DMS53 treated with DMSO at 0.1 percent for 48 hours (cell line): ENCODE data around the gene VGLL4.

Experiments
- DNase-seq: peaks from one replicate; lab custom pipeline; 2025; ENCODE audit not compliant: unreplicated experiment; lab: John Stamatoyannopoulos, UW

Gene VGLL4

DNA sequence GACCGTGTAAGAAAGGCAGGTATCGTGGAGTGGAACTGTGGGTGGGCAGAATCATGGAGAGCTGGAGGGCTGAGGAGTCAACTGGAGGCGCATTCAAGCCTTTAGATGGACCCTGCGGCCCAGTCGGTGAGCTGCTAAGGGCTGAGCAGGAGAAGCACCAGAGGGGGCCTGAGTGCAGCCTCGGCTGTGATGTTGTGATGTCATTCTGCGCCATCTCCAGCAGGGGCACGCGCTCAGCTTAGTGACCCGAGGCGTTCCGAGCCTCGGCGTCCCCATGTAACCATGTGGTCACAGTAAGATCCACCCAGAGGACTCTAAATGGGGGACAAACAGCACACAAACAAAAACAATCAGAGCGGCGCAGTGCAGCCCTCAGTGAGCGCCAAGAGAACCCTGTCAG, 76.8 kb downstream of the VGLL4 start:
- DNase-seq: no peak

DNA sequence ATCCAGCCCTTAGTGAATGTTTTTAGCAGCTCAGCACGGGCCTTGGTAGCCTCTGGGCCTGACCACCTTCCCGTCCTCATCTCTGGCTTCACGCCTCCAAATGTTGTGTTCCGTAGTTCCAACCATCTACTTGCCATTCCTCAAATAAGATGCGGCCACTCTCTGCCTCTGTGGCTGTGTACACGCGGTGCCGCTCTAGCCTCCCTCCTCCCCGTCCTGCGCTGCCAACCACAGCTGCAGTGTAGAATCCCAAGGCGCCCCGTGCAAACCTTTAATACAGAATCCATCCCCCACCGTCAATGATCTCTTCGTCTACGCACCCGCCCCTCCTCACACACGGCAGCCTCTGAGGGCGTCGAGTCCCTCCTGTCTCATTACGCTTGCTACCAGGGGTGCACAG, 77.2 kb downstream of the VGLL4 start:
- DNase-seq: no peak

GRCh38 chr3:11565932-11566331, 77.8 kb downstream of the VGLL4 start:
- no peak for DNase-seq

GRCh38 chr3:11565492-11565891, 78.2 kb downstream of the VGLL4 start:
- DNase-seq: no peak

DNA sequence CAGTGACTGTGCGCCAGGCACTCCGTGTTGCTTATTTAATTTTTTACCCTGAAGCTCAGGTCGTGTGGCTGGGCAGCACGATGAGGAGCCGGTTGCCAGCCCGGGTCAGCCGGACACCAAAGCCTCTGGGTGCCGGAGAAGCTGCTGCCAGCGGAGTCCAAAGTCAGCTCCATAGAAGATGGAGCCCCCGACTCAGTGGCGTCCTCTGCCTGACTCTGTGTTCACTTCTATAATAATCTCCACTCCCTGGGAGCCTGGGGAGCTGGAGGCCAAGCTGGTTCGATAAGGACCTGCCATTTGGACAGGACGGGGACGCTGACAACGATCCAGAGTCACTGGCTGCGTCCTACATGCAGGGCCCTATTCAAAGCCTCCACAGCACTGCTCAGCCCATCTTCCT, 78.6 kb downstream of the VGLL4 start:
- no peak for DNase-seq

GRCh38 chr3:11564577-11565001, 79.1 kb downstream of the VGLL4 start:
- DNase-seq: no peak

DNA sequence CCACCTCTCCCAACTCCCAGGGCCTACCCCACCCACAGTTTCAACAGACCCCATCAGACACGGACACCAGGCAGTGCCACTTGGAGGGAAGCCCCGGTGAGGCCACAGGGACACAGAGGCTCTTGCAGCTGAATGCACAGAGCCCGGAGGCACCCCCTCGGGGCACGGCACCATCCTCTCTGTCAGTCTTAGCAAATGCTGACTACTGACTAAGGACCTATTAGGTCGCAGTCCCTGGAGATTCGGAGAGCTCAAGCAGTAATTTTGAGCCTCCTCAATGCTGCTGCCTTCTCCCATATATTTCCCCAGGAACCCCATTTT, 79.9 kb downstream of the VGLL4 start:
- no peak for DNase-seq

DNA sequence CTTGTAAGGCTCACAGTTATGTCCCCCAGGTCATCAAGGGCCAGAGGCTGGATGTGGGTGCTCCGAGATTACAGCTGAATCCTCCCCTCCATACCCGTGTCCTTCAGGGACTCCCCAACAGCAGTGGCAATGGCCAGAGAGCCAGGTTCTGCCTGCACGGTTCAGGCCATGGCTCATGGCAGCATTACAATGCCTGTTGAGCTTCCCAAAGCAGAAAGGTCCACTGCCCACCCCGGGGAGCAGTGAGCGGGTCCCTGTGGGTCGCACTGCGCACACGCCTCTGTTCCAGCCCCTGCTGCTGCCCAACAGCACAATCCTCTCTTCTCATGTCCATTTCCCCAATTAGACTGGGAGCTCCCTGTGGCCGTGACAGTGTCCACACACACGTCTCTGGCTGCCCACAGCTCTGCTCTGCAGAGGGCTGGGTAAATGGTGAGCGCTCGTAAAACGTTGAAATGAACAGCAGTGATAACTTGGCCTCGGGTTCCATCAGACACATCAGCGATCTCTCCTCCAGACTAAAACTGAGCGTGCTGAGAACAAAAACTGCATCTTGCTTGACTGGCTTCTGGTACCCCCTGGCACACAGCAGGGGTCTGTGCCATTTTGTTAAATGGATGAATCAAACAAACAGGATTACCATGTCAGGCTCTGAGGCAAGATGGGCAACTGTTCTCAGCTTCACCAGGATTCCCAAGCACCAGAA, 80.4 kb downstream of the VGLL4 start:
- no peak for DNase-seq

GRCh38 chr3:11562277-11562881, 81.3 kb downstream of the VGLL4 start:
- DNase-seq: no peak

- no peak for DNase-seq
These were observed 83.0 kb downstream of the VGLL4 start for GRCh38 chr3:11560746-11561145.

DNA sequence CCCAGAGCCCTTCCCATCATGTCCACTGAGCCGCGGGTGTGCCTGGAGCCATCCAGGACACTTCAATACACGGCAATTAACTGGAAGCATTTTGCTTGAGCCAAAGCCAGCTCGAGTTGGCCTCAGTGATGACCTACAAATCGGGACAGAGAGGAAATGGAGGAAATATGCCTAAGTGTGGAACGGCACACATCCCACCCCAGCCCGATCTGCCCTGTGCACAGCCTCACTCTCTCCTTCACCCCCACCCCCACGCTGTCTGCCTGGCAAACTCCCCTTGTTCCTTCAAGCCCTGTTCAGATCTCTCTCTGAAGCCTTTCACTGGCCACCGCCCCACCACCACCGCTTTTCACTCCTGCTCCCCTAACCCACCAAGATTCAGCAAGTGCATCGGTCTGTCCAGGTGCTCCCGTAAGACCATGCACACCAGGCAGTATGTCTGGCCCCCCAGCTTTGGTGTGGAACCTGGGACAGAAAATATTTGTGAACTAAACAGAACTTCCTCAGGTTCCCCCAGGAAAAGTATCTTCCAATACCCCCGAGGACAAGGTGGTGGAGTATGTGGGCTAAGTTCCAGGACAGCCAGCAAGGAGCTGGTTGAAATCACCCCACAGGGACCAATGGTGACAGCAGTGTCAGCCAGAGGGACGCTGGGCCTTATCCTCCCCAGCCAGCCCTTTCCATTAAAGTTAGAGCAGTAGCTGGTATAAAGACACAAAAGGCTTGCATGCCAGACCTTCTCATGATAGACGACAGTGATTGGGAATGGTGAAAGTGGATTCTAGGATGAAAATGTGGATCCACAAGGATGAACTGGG, 83.7 kb downstream of the VGLL4 start:
- no peak for DNase-seq

GRCh38 chr3:11558918-11559815, 84.5 kb downstream of the VGLL4 start:
- no peak for DNase-seq

DNA sequence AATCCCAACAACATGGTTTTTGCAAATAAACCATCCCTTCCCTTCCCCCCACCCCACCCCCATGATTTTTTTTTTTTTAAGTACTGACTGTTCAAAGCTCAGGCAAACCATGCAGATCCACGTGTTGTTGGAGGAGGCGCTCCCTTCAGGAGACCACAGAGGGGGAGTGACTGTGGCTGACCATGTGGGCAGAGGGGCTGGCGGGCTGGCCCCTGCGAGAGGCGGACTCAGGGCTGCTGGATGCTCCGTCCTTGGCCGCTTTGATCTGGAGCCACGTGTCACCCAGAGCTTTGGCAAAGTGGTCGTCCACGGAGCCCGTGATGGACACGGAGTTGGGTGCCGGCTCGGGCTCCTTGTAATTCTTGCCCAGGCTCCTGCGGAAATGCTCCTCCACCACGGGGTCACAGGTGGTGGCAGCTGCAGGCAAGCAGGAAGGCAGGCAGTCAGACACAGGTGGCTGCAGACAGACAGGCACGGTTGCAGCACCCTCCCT, 85.3 kb downstream of the VGLL4 start:
- no peak for DNase-seq

GRCh38 chr3:11558002-11558401, 85.7 kb downstream of the VGLL4 start:
- no peak for DNase-seq

DNA sequence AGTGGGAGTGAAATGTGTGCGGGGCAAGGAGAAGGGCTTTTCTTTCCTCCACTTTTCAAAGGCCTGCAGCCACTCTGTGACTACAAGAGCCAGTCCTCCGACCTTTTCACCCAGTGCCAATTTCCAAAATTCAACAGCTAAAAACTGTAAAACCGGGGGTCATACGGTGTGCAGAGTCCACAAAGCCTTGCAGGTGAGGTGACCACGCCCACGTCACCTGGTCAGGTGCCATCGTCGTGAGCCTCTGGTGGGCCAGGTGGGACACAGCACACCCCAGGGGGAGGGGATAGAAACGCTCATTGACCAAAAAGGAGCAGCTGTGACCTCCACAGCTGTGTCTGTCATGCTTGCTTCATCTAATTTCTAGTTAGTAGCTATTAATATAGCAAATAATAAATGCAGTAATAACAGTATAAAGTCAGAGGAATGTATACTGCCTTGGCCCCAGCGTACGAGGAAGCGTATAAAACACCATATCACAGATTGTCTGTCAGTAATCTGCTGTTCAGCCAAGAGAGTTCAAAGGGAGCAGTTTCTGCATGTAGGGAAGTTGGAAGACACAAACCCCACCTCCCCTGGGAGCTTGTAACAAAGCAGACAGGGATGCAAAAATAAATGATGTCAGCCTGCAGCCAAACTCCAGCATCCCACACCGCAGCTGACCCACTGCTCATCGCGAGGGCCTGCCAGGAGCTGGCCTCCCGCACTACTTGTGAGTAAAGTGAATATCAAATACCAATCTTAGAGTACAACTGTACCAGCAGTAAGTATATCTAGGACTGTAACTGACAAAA, 86.7 kb downstream of the VGLL4 start:
- DNase-seq: no peak

DNA sequence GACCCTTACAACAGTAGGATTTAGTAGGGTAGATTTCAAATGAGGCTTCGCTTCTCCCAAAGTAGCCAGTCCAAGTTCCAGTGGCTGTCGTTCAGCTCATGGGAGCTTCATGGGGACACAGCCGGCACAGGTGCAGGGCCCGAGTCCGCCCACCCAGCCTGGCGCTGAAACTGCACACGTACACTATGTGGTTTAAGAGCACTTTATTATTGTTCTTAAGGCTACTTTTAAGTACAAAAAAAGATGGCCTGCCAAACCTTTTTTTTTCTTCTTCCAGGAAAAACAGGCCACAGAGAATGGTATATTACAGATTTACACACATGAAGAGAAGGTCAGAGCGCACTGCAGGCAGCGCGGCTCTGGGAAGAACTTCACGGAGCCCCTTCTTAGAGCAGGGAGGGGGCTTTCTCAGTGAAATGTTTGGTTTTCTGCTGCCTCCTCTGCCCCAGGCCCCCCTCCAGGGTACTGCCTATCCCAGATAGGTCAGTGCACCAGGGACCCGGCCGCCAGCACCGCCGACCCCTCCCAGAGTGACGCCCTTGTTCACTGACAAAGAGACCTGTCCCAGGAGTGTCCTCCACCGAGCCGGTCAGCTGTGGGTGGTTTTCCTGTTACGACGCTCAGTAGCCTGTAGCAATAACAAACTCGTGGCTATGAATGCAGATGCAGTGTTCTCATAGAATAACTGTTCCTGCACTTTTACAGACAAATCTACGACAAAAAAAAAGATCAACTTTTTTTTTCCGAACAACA, 87.7 kb downstream of the VGLL4 start:
- DNase-seq: no peak

- DNase-seq: no peak
These were observed 88.4 kb downstream of the VGLL4 start for GRCh38 chr3:11555211-11555782.

GRCh38 chr3:11554666-11555065, 89.0 kb downstream of the VGLL4 start:
- no peak for DNase-seq

DNA sequence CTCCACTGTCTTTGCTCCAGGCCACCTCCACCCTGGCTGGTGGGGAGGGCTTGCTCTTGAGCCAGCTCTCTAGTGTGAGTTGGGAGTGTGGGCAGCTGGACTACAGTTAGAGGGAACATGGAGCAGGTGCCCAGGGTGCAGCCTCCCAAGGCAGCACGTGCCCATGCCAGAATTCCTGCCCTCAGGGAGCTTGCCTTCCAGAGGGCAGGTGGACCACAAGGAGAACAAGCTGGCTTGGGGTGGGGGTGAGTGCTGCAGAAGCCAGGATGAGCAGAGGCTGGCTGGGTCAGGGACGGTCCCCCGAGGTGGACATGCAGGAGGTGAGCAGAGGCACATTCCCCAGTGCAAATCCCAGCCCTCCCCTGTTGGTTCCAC, 89.5 kb downstream of the VGLL4 start:
- DNase-seq: no peak
